GM18505 (cell line): ENCODE data around the gene ST3GAL2.
"Not testable (repeated sequence)": the region's sequence is repeated elsewhere in the genome, so short reads cannot be mapped to it uniquely, and the experiment has no call there.

Source experiments
- ATAC-seq: cut with Tn5 transposase; IDR thresholded peaks from one replicate; pipeline ENCODE4 v1.9.1; 2021; ENCODE audit not compliant: unreplicated experiment
- POLR2A ChIP-seq: IDR thresholded peaks from 4 replicates; pipeline ENCODE4 v1.6.1; 2011; ENCODE audit warnings: borderline replicate concordance; ENCODE audit not compliant: insufficient read depth, insufficient read length; ENCODE audit errors: extremely low read depth

The ST3GAL2 gene

DNA sequence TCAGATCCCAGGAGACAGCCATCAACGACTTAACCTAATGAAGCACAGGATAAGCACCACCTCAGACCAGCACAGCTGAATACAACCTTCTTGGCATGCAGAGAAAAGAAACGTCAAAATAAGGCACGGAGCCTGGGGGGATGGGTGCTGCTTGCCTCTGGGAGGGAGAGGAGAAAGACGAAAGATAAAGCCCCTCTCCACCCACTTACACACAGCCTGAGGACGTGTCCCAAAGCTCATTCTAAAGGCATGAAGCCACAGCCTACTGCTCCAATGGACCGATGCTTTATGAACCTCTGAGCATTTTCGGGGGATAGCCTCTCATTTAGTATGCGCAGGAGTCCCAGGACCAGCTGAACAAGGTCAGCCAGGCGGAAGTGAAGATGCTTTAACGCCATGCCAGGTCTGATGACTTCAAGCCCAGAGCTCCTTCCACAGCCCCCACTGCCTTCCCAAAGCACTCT lies 31.1 kb downstream of the ST3GAL2 start:
- no peak for TF ChIP-seq POLR2A
- ATAC-seq = no peak

DNA sequence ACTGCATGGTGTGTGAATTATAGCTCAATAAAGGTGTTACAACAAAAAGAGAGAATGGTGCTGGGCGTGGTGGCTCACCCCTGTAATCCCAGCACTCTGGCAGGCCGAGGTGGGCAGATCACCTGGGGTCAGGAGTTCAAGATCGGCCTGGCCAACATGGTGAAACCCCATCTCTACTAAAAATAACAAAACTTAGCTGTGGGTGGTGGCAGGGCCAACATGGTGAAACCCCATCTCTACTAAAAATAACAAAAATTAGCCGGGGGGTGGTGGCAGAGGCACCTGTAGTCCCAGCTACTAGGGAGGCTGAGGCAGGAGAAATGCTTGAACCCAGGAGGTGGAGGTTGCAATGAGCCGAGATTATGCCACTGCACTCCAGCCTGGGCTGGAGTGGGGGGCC lies 32.8 kb downstream of the ST3GAL2 start:
- ATAC-seq = not testable (repeated sequence)

DNA sequence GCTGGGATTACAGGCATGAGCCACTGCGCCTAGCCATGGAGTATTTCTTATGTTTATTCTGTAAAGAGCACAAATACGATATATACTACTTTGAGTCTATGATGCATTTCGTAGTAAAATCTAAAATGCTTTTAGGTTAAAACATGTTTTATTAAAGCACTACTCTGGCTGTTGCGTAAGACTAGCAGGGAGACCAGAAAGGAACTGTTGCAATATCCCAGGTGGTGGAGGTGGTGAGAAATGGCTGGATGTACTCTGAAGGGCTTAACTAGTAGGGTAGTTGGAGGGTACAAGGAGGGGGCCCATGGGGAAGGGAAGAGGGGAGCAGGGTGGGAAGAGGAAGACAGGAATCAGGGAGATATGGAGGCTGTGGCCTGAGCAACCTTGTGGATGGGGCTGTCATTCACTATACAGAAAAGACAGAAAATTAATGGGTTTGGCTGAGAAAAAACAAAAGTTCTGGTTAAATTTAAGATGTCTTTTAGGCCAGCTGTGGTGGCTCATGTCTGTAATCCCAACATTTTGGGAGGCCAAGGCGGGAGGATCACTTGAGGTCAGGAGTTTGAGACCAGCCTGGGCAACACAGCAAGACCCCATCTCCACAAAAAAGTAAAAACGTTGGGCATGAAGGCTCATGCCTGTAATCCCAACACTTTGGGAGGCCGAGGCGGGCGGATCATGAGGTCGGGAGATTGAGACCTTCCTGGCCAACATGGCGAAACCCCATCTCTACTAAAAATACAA lies 35.8 kb downstream of the ST3GAL2 start:
- ATAC-seq = no peak
- no peak for TF ChIP-seq POLR2A

DNA sequence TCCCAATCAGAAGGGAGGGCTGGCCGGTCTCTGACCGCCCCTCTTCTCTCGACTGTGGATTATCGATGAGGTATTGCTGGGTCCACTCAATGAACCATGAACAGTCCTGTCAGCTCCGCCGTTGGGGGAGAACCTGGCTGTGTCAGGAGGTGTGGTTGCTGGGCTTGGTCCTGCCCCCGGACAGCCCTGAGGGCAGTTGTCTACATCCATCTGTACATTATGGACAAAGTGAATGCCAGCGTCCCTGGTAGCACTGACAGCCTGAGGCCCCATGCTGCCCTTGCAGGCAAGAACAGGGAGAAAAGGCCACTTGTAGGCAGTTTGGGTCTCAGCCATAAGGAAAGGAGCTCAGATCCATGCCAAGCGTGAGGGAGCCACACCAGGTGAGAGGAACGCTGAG lies 38.9 kb downstream of the ST3GAL2 start:
- TF ChIP-seq POLR2A = no peak
- ATAC-seq = no peak

DNA sequence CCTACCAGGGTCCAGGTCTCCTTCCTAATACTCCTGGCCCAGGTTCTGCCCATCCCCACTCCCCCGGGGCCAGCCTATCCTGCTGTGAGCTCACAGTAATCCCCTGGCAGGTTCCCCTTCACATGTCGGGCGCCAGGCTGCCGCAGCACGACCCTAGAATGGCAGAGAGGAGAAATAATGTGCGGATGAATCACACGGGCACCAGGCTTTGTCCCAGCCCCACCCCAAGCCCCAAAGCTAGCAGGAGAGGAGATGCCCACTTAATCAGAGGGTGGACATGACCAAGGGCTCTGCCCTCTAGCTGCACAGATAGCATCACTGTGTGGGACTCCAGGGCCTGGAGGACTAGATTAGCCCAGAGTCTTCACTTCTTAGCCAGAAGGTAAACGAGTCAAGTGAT lies 39.5 kb downstream of the ST3GAL2 start:
- ATAC-seq = no peak
- TF ChIP-seq POLR2A = no peak

DNA sequence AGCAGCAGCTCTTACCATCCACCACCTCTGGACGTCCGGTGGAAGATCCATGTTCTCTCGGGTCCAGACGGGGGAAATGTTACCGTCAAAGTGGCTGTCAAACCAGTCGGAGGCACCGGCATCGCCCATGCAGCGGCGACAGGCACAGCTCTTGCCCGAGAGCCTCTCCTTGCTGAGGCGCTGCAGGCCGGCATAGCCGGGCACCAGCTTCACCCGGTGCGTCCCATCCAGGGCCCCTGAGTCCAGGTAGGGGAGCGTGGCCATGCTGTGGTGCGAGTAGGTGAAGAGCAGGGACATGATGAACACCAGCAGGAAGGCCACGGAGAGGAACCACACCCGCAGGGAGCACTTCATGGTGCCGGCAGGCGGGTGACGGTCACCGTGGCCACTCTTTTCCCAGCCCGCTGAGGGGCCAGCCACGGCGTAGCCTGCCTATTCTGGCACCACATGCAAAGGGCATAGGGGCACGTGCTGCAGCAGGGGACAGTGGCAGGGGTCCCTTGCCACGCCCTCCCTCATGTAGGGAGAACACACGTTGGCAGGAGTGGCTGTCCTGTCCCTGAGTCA lies 40.6 kb downstream of the ST3GAL2 start:
- ATAC-seq = no peak
- no peak for TF ChIP-seq POLR2A

DNA sequence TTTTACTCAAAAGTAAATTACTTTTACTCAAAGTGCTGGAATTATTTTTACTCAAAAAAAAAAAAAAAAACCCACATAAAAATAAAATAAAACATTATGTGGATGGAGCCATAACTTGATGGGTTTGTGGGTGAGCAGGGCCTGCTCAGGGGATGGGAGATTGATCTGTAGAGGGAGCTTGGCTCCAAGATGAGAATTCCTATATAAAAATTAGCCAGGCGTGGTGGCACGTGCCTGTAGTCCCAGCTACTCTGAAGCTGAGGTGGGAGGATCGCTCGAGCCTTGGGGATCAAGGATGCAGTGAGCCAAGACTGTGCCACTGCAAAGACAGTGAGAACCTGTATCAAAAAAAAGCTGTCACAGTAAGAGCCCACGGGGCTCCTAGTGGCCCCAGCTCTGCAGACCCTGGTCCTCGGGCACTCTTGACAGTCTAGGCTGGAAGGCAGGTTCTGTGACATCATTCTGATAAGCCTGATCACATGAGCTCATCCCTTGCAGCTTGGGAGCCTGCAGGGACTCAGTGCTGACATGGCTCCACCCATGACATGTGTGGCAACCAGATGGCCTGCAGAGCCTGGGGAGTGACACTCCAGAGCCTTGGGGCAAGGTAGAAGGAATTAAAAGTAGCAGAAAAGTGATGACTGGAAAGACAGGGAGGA lies 42.5 kb downstream of the ST3GAL2 start:
- TF ChIP-seq POLR2A = no peak
- no peak for ATAC-seq

DNA sequence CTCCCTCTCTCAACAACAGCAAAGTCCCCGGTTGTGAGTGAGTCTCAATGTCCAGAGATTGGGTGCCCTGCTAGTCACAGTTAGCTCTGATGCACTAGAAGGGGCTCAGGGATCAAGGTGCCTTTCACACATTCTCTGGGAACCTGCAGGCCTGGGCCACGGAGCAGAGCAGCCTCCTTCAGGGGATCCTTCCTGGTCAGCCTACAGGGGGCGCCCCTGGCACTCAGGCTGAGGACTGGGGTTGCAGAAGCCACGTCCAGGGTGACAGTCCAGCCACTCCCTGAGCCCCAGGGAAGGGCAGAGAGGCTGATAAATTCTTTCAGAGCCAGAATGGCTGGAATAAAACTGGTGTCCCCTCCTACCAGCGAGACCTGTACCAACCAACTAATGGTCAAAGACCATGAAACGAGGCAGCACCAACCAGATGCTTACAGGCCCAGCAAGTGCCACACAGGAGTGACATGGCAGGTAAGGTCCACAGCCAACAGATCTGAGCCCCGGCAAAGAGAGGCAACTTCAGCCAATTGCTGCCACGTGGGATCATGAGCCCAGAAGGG lies 43.5 kb downstream of the ST3GAL2 start:
- peak; percentile 59 for ATAC-seq

DNA sequence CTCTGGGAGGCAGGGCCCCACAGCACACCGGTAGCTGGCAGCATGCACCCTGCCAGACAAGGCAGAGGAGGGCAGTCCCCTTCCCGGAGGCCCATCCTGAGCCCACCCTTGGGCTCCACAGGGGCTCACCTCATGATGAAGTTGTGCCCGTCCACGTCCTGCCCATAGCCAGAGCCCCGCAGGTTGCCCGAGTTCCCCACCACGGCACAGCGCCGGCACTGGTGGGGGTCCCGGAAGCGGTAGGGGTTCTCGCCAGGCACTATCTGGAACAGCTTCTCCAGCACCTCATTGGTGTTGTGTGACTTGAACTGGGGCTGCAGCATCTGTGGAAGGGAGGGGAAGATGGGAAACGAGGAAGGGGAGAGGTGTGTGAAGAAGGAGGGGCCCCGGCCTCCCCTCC lies 44.0 kb downstream of the ST3GAL2 start:
- no peak for ATAC-seq
- TF ChIP-seq POLR2A = no peak

More for the DNA sequence above, 43.5 kb downstream of the ST3GAL2 start:
- TF ChIP-seq POLR2A = no peak

DNA sequence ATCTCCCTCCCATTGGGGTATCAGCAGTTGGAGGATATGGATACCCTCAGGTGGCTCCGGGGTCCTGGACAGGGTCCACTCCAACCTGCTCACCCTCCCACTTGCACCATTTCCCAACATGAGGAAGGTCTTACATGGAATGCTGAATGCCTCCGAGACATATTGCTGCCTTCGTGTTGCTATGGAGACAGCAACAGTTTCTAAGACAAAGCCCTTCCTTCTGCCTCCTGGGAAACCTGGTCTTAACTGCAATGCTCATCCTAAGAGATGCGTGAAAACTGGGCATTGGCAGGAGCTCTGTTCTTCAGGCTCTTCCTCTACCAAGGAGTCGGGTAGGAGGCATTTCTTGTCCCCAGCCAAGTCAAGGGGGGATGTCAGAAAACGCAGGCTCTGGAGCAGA lies 45.2 kb downstream of the ST3GAL2 start:
- no peak for ATAC-seq
- no peak for TF ChIP-seq POLR2A

DNA sequence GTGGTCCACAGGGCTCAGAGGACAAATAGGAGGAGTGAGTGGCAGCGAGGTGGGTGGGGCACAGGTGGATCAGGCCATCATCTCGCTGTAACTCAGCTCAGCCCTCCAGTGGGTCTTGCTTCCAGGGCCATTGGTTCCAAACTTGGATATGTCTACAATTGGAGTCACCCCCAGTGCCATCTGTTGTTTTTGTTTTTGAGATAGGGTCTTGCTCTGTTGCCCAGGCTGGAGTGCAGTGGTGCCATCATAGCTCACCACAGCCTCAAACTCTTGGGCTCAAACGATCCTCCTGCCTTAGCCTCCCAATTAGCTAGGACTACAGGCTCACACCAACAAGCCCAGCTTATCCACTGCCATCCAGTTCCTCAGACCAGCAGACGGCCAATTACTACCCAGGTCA lies 46.3 kb downstream of the ST3GAL2 start:
- ATAC-seq = no peak
- no peak for TF ChIP-seq POLR2A

DNA sequence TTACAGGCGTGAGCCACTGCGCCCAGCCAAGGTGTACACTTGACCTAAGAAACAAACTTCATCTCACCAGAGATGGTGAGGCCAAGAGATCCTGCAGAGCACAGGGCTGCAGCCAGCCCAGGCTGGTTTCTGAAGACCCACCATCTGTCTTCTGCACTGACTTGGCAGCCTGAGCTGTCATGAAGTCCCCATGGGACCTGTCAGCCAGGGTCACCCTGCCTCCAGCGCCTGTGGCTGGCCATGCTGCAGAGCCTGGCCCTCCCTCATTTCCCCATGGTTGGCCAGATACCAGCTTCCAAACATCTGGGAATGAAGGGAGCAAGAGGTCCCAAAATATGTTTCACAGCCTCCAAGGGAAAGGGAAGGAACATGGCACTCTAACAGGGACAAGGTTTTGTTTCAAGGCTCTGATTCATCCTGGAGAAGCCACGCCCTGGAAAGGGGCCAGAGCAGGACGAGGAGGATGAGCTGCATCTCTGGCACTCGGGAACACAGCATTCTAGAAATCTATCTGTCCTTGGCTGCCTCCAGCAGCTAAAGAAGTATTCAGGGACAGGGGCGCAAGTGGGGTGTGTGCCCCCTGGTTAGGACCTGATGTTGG lies 46.9 kb downstream of the ST3GAL2 start:
- TF ChIP-seq POLR2A = no peak
- ATAC-seq = no peak

DNA sequence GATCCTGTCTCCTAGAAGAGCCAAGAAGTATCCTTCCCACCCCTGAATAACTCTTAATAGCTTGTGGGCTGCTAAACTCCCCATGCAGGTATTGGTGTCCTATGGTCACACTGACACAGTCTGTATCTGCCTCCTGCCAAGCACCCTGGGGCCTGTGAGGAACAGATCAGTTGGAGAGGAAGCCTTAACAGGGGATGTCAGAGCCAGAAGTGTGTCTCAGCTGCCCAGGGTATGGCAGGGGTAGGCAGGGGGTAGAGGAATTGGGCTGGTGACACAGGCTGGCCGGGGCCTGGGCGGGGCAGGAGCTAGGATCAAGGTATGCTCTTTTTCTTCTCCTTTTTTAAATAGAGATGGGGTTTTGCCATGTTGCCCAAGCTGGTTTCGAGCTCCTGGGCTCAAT lies 47.5 kb downstream of the ST3GAL2 start:
- TF ChIP-seq POLR2A = no peak
- no peak for ATAC-seq
